Measurements from ENCODE around the gene CASKIN1.

The CASKIN1 gene

DNA sequence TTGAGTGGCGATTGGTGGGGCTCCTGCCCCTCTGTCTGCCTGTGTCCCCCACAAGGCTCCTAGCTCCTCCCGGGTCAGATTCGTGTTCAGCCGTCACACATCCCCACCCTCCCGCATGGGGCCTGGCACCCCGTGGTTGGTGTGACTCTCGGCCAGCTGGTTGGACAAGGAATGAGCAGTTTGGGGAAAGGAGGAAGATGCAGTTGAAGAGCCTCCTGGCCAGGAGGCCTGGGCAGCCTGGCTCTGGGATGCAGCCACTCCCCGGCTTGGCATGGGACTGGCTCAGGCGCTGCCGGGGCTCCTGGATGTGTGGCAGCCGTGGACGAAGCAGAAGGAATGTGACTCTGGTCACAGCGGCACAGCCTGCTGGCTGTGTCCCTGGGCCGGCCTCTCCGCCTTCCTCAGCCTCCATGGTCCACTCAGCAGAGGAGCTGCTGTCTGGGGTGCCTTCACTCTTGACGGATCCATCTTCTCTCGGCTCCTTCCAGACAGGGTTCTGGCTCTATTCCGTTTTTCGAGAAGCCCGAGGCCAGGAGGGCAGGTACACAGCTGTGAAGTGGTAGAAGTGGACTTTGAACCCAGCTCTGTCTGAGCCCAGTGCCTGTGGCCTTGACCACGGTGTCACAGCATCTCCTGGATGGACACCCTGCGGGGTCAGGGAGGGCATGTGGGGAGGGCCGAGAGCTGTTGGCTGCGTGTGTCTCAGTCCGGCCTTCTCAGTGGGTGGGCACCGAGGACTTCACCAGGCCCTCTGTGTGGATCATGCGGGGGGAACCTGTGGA, 38.7 kb downstream of the CASKIN1 start:
- peak in 4 of 56 donors; percentile 11 to 53 (median 22) for DNase-seq

DNA sequence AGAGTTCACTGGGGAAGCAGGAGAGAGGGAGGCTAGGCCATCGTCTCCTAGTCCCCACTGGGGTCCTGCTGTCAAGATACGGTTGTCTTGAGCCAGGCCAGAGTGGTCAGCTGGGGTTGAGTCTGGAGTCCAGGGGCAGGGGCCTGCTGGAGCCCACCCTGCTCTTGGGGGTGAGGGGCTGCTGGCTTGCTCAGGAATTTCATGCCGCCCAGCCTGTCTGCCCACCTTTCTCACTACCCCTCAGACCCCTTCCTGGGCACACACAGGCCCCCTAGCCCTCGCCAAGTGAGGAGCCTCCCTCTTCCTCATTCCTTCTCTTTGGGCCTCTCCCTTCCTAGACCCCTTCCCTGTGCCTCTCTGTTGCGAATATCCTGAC, 39.6 kb downstream of the CASKIN1 start:
- no peak for DNase-seq

DNA sequence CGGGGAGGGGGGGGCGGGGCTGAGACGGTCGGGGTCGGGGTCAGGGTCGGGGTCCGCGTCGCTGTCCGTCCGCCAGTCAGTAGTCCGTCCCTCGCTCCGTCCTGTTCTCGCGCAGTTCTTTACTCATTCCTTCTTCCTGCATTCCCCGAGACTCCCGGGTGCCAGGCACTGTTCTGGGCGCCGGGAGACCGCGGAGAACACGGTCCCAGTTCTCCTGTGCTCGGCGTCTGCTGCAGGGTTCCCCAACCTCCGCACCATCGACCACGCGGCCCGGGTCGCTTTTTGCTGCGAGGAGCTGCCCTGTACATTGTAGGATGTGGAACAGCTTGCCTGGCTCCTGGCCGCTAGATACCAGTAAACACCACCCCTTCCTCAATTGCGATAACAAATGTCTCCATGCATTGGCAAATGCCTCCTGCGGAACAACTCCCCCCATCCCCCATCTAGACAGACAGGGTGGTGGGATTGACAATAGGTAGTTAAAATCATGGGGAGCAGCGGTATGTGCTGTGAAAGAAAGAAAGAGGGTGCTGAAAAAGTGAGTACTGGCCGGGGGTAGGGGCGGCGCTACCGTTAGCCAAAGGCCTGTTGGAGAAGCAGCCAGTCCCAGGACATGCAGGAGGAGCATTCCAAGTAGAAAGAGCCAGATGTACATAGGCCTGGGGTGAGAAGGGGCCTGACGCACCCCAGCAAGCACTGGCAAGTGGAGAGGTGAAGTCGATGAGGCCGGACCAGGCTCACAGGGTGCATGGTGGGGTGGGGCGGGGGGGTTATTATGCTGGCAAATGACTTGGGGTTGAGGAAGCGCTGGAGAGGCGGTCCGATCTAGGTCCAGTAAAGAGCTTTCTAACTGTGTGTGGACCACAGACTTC, 40.2 kb downstream of the CASKIN1 start:
- peak in 2 of 56 donors; percentile 14 to 45 for DNase-seq

DNA sequence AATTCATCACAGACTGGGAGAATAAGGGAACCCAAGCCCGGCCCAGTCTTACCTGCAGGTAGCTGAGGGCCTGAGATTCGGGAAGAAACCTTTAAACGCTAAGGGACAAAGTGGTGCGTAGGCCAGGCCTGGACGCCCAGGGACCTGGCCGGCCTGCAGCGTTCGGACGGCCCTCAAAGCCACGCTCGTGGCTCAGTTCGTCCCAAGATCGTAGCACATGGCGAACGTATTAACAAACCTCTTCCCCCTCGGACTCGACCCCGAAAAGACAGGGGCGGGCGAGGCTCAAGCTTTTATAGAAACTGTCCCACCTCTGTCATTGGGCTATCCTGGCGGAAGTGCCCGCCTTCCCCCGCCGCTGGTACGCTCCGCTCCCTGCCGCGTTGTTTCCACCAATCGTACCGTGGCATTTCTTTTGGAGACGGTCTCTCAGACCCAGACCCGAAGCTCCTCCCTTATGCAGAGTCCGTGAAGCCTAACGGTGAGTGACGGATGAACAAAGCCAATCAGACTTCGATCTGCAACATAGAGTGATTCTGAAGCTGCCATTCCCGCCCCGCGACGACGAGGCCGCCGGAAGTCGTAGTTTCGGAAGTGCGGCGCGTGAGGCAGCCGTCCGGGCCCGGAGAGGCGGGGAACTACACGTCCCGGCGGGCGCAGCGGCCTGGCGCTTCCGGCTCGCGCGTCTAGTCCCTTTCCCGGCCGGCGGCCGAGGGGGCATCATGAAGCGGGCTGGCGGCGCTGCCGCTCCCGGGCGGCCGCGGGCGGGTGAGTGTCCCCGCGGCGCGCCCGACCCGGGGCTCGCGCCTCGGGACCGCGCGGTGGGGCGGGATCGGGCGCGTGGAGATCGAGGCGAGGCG, 41.1 kb downstream of the CASKIN1 start, which contains the start of gene TRAF7:
TRAF7 (plus strand) TSS at position 692 of the 860 bp plus-strand sequence. CDS start 8,139 bp downstream, outside the sequence.
- DNase-seq: peak; percentile 86 to 100 (median 99)

DNA sequence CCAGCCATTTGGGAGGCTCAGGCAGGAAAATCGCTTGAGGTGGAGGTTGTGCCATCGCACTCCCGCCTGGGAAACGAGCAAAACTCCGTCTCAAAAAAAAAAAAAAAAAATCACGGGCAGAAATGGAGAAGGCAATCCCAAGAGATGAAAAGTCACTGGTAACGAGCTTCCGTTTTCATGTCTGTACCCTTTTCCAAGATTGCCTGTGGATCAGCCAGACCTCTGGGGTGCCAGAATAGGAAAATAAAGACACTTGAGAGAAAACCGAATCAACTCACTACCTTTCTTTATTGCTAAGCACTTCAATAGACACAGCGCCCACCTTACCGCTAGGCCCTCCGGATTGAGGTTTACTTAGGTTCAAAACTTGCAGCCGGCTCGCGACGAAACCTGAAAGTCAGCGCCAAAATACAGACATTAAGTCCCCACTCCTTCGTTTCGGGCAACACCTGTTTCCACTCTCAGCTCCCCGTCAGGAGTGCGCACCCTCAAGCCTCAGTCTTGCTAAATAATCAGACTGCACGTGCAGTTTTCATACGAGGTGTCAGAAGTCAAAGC, 41.8 kb downstream of the CASKIN1 start:
- no peak for DNase-seq

DNA sequence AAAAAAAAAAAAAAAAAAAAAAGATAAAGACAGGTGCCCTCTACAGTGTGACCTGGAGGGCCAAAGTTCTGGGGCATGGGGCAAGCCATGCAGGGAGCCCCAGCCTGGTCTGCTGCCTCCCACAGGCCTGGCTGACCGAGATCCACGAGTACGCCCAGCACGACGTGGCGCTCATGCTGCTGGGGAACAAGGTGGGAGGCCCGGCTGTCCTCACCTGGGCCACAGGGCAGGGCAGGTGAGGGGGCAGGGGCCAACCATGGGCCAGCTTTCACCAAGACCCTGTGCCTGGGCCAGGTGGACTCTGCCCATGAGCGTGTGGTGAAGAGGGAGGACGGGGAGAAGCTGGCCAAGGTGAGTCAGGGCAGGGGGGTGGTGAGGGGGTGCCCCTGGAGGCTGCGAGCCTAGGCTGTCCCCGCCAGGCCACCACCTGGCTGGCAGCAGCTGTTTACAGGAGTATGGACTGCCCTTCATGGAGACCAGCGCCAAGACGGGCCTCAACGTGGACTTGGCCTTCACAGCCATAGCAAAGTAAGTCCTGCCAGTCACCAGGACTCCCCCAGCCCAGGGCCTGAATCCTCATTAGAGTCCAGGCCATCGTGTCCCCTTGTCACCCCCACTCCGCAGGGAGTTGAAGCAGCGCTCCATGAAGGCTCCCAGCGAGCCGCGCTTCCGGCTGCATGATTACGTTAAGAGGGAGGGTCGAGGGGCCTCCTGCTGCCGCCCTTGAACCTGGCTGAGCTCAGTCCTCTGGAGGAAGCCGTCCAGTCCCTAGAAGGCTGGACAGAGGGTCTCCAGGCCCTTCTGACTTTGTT, 43.5 kb downstream of the CASKIN1 start:
- DNase-seq: peak in 1 of 56 donors; percentile 45

DNA sequence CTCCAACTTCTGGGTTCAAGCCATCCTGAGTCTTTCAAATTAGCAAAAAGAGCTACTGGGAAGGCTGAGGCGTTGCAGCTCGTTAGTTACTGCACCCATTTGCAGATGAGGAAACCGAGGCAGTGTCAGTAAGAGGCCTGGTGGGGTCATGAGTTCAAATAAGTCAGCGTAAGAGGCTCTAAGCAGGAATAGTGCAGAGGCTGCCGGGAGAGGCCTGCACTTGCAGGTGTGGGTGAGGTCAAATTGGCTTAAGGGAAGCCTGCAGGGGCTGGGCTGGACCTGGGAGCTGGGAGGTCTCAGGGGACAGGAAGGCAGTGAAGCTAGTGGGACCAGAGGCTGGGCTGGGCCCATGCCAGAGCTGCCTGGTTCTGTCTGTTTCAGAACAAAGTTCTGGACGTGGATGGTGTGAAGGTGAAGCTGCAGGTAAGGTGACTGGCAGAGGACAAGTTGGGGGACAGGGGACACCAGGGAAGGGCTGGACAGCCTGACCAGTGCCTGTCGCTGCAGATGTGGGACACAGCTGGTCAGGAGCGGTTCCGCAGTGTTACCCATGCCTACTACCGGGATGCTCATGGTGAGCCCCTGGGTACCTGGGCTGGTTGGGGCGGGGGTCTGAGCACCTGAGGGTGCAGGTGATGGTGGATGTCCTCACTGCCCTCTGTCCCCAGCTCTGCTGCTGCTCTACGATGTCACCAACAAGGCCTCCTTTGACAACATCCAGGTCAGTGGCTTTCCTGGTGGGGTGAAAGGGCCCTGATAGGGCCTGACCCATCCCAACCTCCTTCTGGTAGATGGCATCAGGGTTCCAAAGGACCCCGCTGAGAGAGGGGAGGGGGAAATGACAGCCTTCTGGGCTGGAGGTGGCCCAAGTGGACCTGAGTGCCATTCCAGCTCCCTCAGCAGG, 45.0 kb downstream of the CASKIN1 start:
- no peak for DNase-seq

DNA sequence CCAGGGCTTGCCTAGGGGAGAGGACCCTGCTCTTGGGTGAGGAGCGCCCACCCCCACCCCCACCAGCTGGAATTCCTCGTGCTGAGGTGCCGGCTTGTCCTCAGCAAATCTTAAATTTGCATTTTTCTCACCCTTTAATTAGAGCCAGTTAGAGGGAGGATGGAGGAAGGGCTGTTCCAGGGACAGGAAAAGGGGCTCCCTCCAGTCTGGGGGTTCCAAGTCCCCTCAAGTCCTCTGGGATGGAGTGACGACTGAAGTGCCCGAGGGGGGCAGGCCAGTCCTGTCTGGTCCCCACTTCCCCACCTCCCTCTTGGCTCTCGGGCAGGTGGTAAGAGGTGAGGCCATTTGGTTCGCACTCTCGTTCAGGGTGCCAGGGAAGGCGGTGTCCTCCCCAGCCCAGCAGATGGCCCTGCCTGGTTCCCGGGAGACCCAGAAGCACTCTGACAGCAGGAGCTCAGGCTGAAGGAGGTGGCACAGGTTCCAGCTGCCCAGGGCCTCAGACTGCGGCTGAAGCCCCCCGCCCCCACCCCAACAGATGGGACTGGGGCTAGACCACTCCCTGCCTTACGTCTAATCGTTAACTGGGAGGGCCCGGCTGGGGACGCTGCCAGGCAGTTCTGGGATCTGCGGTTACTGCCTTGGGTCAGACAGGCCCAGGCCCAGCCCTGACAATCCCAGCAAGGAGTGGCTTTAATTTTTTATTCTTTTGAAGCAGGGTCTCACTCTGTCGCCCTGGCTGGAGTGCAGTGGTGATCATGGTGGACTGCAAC, 45.8 kb downstream of the CASKIN1 start:
- DNase-seq: no peak

DNA sequence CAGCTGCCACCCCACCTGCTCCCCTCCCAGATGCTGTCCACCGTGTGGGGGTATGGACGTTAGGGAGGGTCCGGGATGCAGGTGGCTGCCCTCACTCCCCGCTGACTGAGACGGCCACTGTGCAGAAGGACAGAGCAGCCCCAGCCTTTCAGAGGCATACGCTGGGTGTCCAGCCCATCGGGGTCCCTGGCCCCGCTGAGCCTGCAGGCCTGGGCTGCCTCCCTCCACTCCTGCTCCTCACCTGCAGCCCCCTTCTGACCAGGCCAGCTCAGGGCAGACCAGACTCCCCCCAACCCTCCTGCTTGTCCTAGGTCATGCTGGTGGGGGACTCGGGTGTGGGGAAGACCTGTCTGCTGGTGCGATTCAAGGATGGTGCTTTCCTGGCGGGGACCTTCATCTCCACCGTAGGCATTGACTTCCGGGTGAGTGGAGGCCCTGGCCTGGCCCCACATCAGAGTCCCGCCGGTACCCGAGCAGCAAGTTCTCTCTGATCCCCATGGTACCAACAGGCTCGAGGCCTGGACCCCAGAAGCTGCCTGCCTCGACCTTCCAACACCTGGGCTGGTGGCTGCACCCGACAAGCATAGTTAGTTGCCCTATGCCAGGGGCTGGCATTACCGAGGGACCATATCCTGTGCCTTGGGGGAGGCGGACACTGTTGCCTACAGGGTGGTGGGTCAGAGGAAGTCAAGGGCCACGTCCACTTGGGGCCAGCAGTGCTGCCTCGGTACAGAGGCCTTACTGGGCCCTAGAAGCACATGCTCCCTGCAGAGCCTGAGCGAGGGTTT, 46.6 kb downstream of the CASKIN1 start:
- no peak for DNase-seq

DNA sequence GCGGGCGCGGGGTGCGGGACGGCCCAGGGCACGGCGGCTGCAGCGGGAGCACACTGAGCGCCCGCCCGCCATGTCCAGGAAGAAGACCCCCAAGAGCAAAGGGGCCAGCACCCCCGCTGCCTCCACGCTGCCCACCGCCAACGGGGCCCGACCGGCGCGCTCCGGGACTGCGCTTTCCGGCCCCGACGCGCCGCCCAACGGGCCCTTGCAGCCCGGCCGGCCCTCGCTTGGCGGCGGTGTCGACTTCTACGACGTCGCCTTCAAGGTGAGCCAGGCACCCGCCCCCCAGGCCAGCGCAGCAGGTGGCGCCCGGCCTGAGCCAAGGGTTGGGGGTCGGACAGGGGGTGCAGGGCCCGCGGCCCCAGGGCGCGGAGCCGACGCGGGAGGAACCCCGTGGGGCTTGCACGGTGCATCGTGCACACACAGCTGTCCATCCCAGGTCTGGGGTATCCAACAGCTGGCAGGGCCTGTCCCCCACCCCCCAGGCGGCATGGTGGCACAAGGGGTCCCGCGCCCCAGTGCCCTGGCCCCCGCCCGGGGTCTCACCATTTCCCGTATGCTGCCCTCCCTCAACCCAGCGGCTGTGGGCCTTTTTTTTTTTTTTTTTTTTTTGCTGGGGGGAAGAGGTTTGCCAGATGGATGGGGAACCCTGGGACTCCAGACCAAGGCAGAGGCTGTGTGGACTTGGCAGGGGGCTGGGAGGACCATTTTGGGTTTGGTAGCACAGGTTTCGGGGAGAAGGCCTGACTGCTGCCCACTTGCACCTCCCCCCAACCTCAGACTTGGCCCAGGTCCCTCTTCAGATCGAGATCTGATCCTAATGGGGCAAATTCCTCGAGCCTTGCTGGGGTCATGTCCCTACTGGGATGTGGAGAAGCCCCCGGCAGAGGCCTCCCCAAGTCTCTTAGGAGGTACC, 47.4 kb downstream of the CASKIN1 start:
- no peak for DNase-seq

DNA sequence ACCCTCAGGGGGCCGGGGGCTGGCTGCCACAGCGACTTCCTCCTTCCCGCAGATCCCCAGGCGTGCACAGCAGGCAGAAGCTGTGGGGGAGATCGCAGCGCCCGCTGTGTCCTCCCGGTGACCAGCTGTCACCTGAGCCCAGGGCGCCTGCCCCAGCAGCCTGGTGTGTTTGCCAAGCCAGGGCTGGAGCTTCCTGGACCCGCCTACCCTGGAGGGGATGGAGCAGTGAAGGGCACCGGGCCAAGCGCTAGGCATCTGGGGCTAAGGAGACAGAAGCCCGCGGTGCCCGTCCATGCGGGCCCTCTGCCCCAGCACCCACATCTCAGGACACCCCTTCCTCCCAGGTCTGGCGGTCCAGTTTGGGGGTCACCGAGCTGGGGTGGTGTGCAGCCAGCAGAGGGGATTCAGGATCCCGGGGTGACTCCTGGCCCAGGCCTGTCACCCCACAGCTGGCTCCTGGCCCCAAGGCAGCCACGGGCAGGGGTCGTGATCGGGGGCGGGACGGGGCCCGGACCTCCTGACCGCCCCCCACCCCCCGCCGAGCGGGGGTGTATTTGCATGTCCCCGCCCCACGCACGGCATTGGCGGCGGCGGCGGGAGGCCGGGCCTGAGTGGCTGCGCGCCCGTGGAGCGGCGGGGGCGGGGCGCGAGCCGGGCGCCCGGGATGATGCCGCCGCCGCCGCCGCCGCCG, 48.3 kb downstream of the CASKIN1 start, which contains the start of gene RAB26:
RAB26 (plus strand) TSS at position 645 of the 691 bp plus-strand sequence. CDS start 159 bp downstream, outside the sequence.
- DNase-seq: peak in 44 of 56 donors; percentile 15 to 82 (median 56)

DNA sequence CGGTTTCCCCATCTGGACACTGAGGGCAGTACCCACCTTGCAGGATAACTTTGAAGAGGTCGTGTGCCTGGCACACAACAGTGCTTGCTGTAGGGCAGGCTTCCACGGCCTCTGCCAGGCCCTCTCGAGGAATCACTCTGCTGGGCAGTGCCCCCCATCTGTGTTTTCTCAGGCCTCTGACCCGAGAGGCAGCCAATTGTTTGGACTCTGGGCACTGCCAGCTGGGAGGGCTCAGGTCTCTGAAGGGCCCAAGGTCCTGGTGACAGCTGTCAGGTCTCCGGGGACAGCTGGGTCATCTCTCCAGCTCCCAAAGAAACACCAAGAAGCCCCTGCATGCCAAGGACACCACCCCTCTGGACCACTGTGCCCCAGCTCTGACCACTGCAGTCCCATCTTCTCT, 49.0 kb downstream of the CASKIN1 start:
- no peak for DNase-seq

DNA sequence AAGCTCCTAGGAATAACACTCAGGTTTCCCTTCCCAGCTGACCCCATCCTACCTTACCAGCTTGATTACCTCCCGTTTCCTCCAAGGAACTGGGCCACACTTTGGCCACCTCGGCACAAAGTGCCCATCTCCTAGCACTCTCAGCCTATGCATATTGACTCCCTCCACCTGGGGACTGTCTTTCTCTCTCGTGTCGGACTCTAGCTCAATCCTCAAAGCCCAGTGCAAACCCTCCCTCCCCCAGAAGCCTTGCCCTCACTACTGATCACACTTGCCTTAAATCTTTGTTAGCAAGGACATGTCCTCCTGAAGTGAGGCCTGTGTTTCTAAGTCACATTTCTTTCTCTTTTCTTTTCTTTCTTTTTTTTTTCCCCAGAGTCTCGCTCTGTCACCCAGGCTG, 50.6 kb downstream of the CASKIN1 start:
- no peak for DNase-seq

DNA sequence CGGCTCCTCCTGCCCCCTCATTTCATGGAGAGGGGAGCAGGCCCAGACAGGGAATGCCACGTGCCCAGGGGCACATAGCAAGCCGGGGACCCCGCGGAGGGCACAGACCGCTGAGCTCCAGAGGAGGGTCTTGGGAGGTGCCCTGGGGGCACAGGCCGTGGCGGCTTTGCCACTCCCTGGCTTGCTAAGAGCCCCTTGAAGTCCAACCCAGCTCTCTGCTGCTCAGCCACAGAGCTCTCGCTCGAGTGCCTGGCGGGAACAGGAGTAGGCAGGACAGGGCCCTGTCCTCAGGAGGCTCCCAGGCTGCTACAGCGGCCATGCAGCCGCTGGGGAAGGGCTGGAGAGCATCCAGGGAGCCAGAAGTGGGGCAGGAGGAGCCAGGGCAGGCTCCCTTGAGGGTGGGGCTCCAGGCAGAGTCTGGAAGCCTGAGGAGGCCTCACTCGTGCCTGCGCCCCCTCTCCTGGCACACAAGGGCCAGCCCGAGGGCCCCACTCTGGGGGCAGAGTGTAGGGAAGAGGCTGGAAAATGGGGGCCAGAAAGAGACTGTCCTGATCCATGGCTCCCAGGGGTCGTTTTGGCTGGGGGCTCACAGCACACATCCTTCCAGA, 52.4 kb downstream of the CASKIN1 start:
- DNase-seq: no peak
